Activated naive CD8-positive, alpha-beta T cell treated with anti-CD3 and anti-CD28 coated beads for 36 hours (primary cell): Measurements from ENCODE around the gene VSTM2L. TPM values are rescaled to one million over a fixed set of nuclear protein-coding genes. Genes with fewer than 3 reads are reported as not detected.
"Not testable (repeated sequence)": the region's sequence is repeated elsewhere in the genome, so short reads cannot be mapped to it uniquely, and the experiment has no call there.

Source experiments
- DNase-seq: peaks from one replicate; pipeline ENCODE4 v3.0.0; 2021
- H3K27ac Mint-ChIP-seq: one replicate; pipeline ENCODE4 v1.8.0; 2022; ENCODE audit warnings: mild to moderate bottlenecking, moderate library complexity, mixed read lengths
- H3K27me3 Mint-ChIP-seq: one replicate; pipeline ENCODE4 v1.8.0; 2022; ENCODE audit warnings: mild to moderate bottlenecking, mixed read lengths
- H3K36me3 Mint-ChIP-seq: one replicate; pipeline ENCODE4 v1.8.0; 2021; ENCODE audit warnings: mild to moderate bottlenecking, mixed read lengths
- H3K4me1 Mint-ChIP-seq: one replicate; pipeline ENCODE4 v1.8.0; 2021; ENCODE audit warnings: mixed read lengths
- H3K4me3 Mint-ChIP-seq: one replicate; pipeline ENCODE4 v1.8.0; 2022; ENCODE audit warnings: mild to moderate bottlenecking, moderate library complexity, mixed read lengths
- H3K9me3 Mint-ChIP-seq: one replicate; pipeline ENCODE4 v1.8.0; 2022; ENCODE audit warnings: mixed read lengths
- total RNA-seq, 2 experiments: library from RNA; stranded (reverse); gene quantifications; one replicate each; pipeline ENCODE4 v1.2.3, GENCODE V29; 2021

VSTM2L gene
- total RNA-seq, 2 experiments from 2014 or later = not detected

GRCh38 chr20:37941992-37942391, 39.1 kb downstream of the VSTM2L start:
- Mint-ChIP-seq H3K9me3 (no peaks in the 10 kb centered on the region), H3K4me3 (no peak overlapping the region), H3K27ac (no peak overlapping the region), H3K27me3 (no peaks in the 10 kb centered on the region), H3K4me1 (no peaks in the 10 kb centered on the region), H3K36me3 (no peaks in the 10 kb centered on the region)
- DNase-seq = no peak

GRCh38 chr20:37943033-37943432, 40.1 kb downstream of the VSTM2L start:
- peaks cover 4% of the 10 kb centered on the region for H3K36me3 Mint-ChIP-seq
- no peaks in the 10 kb centered on the region for H3K4me1 Mint-ChIP-seq
- no peak overlapping the region for H3K27ac Mint-ChIP-seq
- H3K4me3 Mint-ChIP-seq = no peak overlapping the region
- H3K27me3 Mint-ChIP-seq = no peaks in the 10 kb centered on the region
- H3K9me3 Mint-ChIP-seq = no peaks in the 10 kb centered on the region
- DNase-seq = no peak

GRCh38 chr20:37943501-37944455, 40.9 kb downstream of the VSTM2L start:
- Mint-ChIP-seq H3K4me1 (no peaks in the 10 kb centered on the region), H3K27me3 (no peaks in the 10 kb centered on the region), H3K9me3 (no peaks in the 10 kb centered on the region), H3K27ac (no peak overlapping the region), H3K36me3 (peaks cover 4% of the 10 kb centered on the region), H3K4me3 (no peak overlapping the region)
- DNase-seq = no peak

- Mint-ChIP-seq H3K36me3 (peaks cover 4% of the 10 kb centered on the region), H3K9me3 (no peaks in the 10 kb centered on the region), H3K27ac (no peak overlapping the region), H3K4me1 (no peaks in the 10 kb centered on the region), H3K4me3 (no peak overlapping the region), H3K27me3 (no peaks in the 10 kb centered on the region)
- DNase-seq = no peak
Measured at GRCh38 chr20:37944456-37944981, 41.6 kb downstream of the VSTM2L start.

GRCh38 chr20:37945091-37945547, 42.2 kb downstream of the VSTM2L start:
- DNase-seq = no peak
- no peaks in the 10 kb centered on the region for H3K9me3 Mint-ChIP-seq
- no peak overlapping the region for H3K27ac Mint-ChIP-seq
- no peak overlapping the region for H3K4me3 Mint-ChIP-seq
- H3K4me1 Mint-ChIP-seq = no peaks in the 10 kb centered on the region
- H3K36me3 Mint-ChIP-seq = peaks cover 4% of the 10 kb centered on the region
- H3K27me3 Mint-ChIP-seq = no peaks in the 10 kb centered on the region

GRCh38 chr20:37946946-37947345, 44.0 kb downstream of the VSTM2L start:
- H3K4me1 Mint-ChIP-seq = no peaks in the 10 kb centered on the region
- H3K9me3 Mint-ChIP-seq = no peaks in the 10 kb centered on the region
- no peaks in the 10 kb centered on the region for H3K27me3 Mint-ChIP-seq
- DNase-seq = no peak
- no peak overlapping the region for H3K4me3 Mint-ChIP-seq
- H3K27ac Mint-ChIP-seq = no peak overlapping the region
- H3K36me3 Mint-ChIP-seq = peaks cover 4% of the 10 kb centered on the region

- Mint-ChIP-seq H3K4me1 (no peaks in the 10 kb centered on the region), H3K36me3 (peaks cover 5% of the 10 kb centered on the region), H3K27ac (no peak overlapping the region), H3K4me3 (no peak overlapping the region), H3K9me3 (no peaks in the 10 kb centered on the region), H3K27me3 (no peaks in the 10 kb centered on the region)
- no peak for DNase-seq
Measured at GRCh38 chr20:37947943-37948342, 45.0 kb downstream of the VSTM2L start.

GRCh38 chr20:37948956-37949355, 46.0 kb downstream of the VSTM2L start:
- H3K27ac Mint-ChIP-seq = no peak overlapping the region
- H3K4me1 Mint-ChIP-seq = no peaks in the 10 kb centered on the region
- H3K4me3 Mint-ChIP-seq = no peak overlapping the region
- H3K9me3 Mint-ChIP-seq = no peaks in the 10 kb centered on the region
- H3K27me3 Mint-ChIP-seq = no peaks in the 10 kb centered on the region
- no peak for DNase-seq
- peaks cover 5% of the 10 kb centered on the region for H3K36me3 Mint-ChIP-seq

GRCh38 chr20:37954190-37954589, 51.3 kb downstream of the VSTM2L start:
- no peak for DNase-seq
- no peaks in the 10 kb centered on the region for H3K4me1 Mint-ChIP-seq

GRCh38 chr20:37954626-37955025, 51.7 kb downstream of the VSTM2L start:
- no peak for DNase-seq
- H3K27me3 Mint-ChIP-seq = no peaks in the 10 kb centered on the region
- H3K36me3 Mint-ChIP-seq = peaks cover 1% of the 10 kb centered on the region
- H3K4me1 Mint-ChIP-seq = no peaks in the 10 kb centered on the region
- H3K27ac Mint-ChIP-seq = no peak overlapping the region
- no peaks in the 10 kb centered on the region for H3K9me3 Mint-ChIP-seq
- no peak overlapping the region for H3K4me3 Mint-ChIP-seq

More at GRCh38 chr20:37954190-37954589, 51.3 kb downstream of the VSTM2L start:
- Mint-ChIP-seq H3K27me3 (no peaks in the 10 kb centered on the region), H3K9me3 (no peaks in the 10 kb centered on the region), H3K4me3 (no peak overlapping the region), H3K27ac (no peak overlapping the region), H3K36me3 (peaks cover 1% of the 10 kb centered on the region)

- Mint-ChIP-seq H3K36me3 (peaks cover 1% of the 10 kb centered on the region), H3K9me3 (no peaks in the 10 kb centered on the region), H3K27me3 (no peaks in the 10 kb centered on the region), H3K4me3 (no peak overlapping the region), H3K27ac (no peak overlapping the region), H3K4me1 (no peaks in the 10 kb centered on the region)
- DNase-seq = no peak
Measured at GRCh38 chr20:37955511-37955910, 52.6 kb downstream of the VSTM2L start.

- no peak overlapping the region for H3K27ac Mint-ChIP-seq
Measured at GRCh38 chr20:37956107-37956585, 53.2 kb downstream of the VSTM2L start.

GRCh38 chr20:37958856-37959520, 56.1 kb downstream of the VSTM2L start:
- no peak overlapping the region for H3K27ac Mint-ChIP-seq
- H3K4me1 Mint-ChIP-seq = no peaks in the 10 kb centered on the region
- no peak overlapping the region for H3K4me3 Mint-ChIP-seq
- H3K27me3 Mint-ChIP-seq = no peaks in the 10 kb centered on the region
- DNase-seq = no peak
- H3K36me3 Mint-ChIP-seq = peaks cover 2% of the 10 kb centered on the region
- peaks cover 8% of the 10 kb centered on the region for H3K9me3 Mint-ChIP-seq

More at GRCh38 chr20:37956107-37956585, 53.2 kb downstream of the VSTM2L start:
- peaks cover 1% of the 10 kb centered on the region for H3K36me3 Mint-ChIP-seq
- DNase-seq = no peak
- no peaks in the 10 kb centered on the region for H3K27me3 Mint-ChIP-seq
- H3K4me1 Mint-ChIP-seq = no peaks in the 10 kb centered on the region
- H3K4me3 Mint-ChIP-seq = no peak overlapping the region
- peaks cover under 1% of the 10 kb centered on the region for H3K9me3 Mint-ChIP-seq

GRCh38 chr20:37961066-37961465, 58.1 kb downstream of the VSTM2L start:
- H3K27me3 Mint-ChIP-seq = no peaks in the 10 kb centered on the region
- H3K9me3 Mint-ChIP-seq = peaks cover 20% of the 10 kb centered on the region
- no peak overlapping the region for H3K4me3 Mint-ChIP-seq
- no peak overlapping the region for H3K27ac Mint-ChIP-seq
- H3K4me1 Mint-ChIP-seq = no peaks in the 10 kb centered on the region
- no peak for DNase-seq
- peaks cover 2% of the 10 kb centered on the region for H3K36me3 Mint-ChIP-seq

- H3K27me3 Mint-ChIP-seq, H3K4me3 Mint-ChIP-seq, DNase-seq, H3K4me1 Mint-ChIP-seq, H3K36me3 Mint-ChIP-seq, H3K27ac Mint-ChIP-seq: not testable (repeated sequence)
- H3K9me3 Mint-ChIP-seq = peaks cover 40% of the 10 kb centered on the region
Measured at GRCh38 chr20:37963483-37963882, 60.6 kb downstream of the VSTM2L start.
